ENCODE measurements around the gene SND1. TPM values are rescaled to one million over a fixed set of nuclear protein-coding genes. Genes with fewer than 3 reads are reported as not detected.

SND1 gene
- total RNA-seq, 1 donor: 241 TPM

GRCh38 chr7:128056901-128057300 lies 404.9 kb downstream of the SND1 start:
- no peak overlapping the region for H3K4me3 ChIP-seq (ENCODE audit: low read depth, low read length)
- peak; percentile 83 for DNase-seq (ENCODE audit: low read depth)
- no peak for TF ChIP-seq CTCF (IDR thresholded peaks at IDR 0.05; ENCODE audit: insufficient read depth, low read depth, low read length)

- no peak overlapping the region for H3K4me3 ChIP-seq (ENCODE audit: low read depth, low read length)
- no peak for TF ChIP-seq CTCF (IDR thresholded peaks at IDR 0.05; ENCODE audit: insufficient read depth, low read depth, low read length)
- DNase-seq (ENCODE audit: low read depth): no peak
These were observed 405.9 kb downstream of the SND1 start for GRCh38 chr7:128057909-128058308.

- no peak for TF ChIP-seq CTCF (IDR thresholded peaks at IDR 0.05; ENCODE audit: insufficient read depth, low read depth, low read length)
- no peak for DNase-seq (ENCODE audit: low read depth)
- no peak overlapping the region for H3K4me3 ChIP-seq (ENCODE audit: low read depth, low read length)
These were observed 407.4 kb downstream of the SND1 start for GRCh38 chr7:128059143-128059988.

- H3K4me3 ChIP-seq (ENCODE audit: low read depth, low read length): no peak overlapping the region
- no peak for DNase-seq (ENCODE audit: low read depth)
- TF ChIP-seq CTCF (IDR thresholded peaks at IDR 0.05; ENCODE audit: insufficient read depth, low read depth, low read length): no peak
These were observed 408.0 kb downstream of the SND1 start for GRCh38 chr7:128060018-128060417.

- no peak for TF ChIP-seq CTCF (IDR thresholded peaks at IDR 0.05; ENCODE audit: insufficient read depth, low read depth, low read length)
These were observed 411.1 kb downstream of the SND1 start for GRCh38 chr7:128063088-128063487.

GRCh38 chr7:128065872-128066271 lies 413.9 kb downstream of the SND1 start:
- no peak overlapping the region for H3K4me3 ChIP-seq (ENCODE audit: low read depth, low read length)
- DNase-seq (ENCODE audit: low read depth): peak; percentile 22
- TF ChIP-seq CTCF (IDR thresholded peaks at IDR 0.05; ENCODE audit: insufficient read depth, low read depth, low read length): no peak

More at GRCh38 chr7:128063088-128063487, 411.1 kb downstream of the SND1 start:
- no peak for DNase-seq (ENCODE audit: low read depth)
- H3K4me3 ChIP-seq (ENCODE audit: low read depth, low read length): no peak overlapping the region
